ENCODE measurements around the gene ARL15. TPM values are rescaled to one million over a fixed set of nuclear protein-coding genes. Genes with fewer than 3 reads are reported as not detected.

ARL15 gene
- total RNA-seq, 1 donor from 2014 or later = 29.5 TPM

GRCh38 chr5:54180630-54181031 lies 129.7 kb downstream of the ARL15 start:
- Histone ChIP-seq H3K27me3 (no peaks in the 10 kb centered on the region), H3K36me3 (no peaks in the 10 kb centered on the region), H3K9me3 (no peaks in the 10 kb centered on the region), H3K4me3 (no peak overlapping the region), H3K27ac (no peak overlapping the region), H3K4me1 (peaks cover 23% of the 10 kb centered on the region)
- ATAC-seq (no peak), DNase-seq (no peak)
- intact Hi-C loops (cut with DNase I) = no loop called here
- no peak for TF ChIP-seq CTCF (IDR thresholded peaks at IDR 0.05)

GRCh38 chr5:54178991-54179390 lies 131.4 kb downstream of the ARL15 start:
- DNase-seq (no peak), ATAC-seq (no peak)
- no peak overlapping the region for H3K27ac ChIP-seq
- peaks cover 23% of the 10 kb centered on the region for H3K4me1 ChIP-seq
- no peaks in the 10 kb centered on the region for H3K9me3 ChIP-seq
- no peaks in the 10 kb centered on the region for H3K36me3 ChIP-seq
- intact Hi-C loops (cut with DNase I) = no loop called here
- H3K4me3 ChIP-seq = no peak overlapping the region
- H3K27me3 ChIP-seq = no peaks in the 10 kb centered on the region
- no peak for TF ChIP-seq CTCF (IDR thresholded peaks at IDR 0.05)

GRCh38 chr5:54178207-54178606 lies 132.2 kb downstream of the ARL15 start:
- H3K4me3 ChIP-seq = no peak overlapping the region
- H3K27ac ChIP-seq = no peak overlapping the region
- ATAC-seq (no peak), DNase-seq (no peak)
- H3K4me1 ChIP-seq = peaks cover 23% of the 10 kb centered on the region
- H3K36me3 ChIP-seq = no peaks in the 10 kb centered on the region
- H3K27me3 ChIP-seq = no peaks in the 10 kb centered on the region
- TF ChIP-seq CTCF (IDR thresholded peaks at IDR 0.05) = no peak
- intact Hi-C loops (cut with DNase I) = no loop called here
- H3K9me3 ChIP-seq = no peaks in the 10 kb centered on the region

GRCh38 chr5:54177058-54177457 lies 133.3 kb downstream of the ARL15 start:
- no peaks in the 10 kb centered on the region for H3K9me3 ChIP-seq
- peaks cover 23% of the 10 kb centered on the region for H3K4me1 ChIP-seq
- H3K27ac ChIP-seq = no peak overlapping the region
- no peaks in the 10 kb centered on the region for H3K27me3 ChIP-seq
- ATAC-seq (peak; percentile 31), DNase-seq (no peak)
- intact Hi-C loops (cut with DNase I) = no loop called here
- no peak overlapping the region for H3K4me3 ChIP-seq
- H3K36me3 ChIP-seq = no peaks in the 10 kb centered on the region
- TF ChIP-seq CTCF (IDR thresholded peaks at IDR 0.05) = no peak

- no peak for ATAC-seq
- no peaks in the 10 kb centered on the region for H3K36me3 ChIP-seq
Observed at GRCh38 chr5:54176066-54176830, 134.1 kb downstream of the ARL15 start.

More at GRCh38 chr5:54176066-54176830, 134.1 kb downstream of the ARL15 start:
- H3K9me3 ChIP-seq = no peaks in the 10 kb centered on the region
- no peak overlapping the region for H3K27ac ChIP-seq
- no peak overlapping the region for H3K4me3 ChIP-seq
- intact Hi-C loops (cut with DNase I) = no loop called here
- H3K4me1 ChIP-seq = peaks cover 23% of the 10 kb centered on the region
- no peak for DNase-seq
- H3K27me3 ChIP-seq = no peaks in the 10 kb centered on the region
- no peak for TF ChIP-seq CTCF (IDR thresholded peaks at IDR 0.05)
